ENCODE results near the gene DNAH10. TPM values are rescaled to one million over a fixed set of nuclear protein-coding genes. Genes with fewer than 3 reads are reported as not detected.

DNAH10 gene
- total RNA-seq, 1 experiment from 2014 or later = 0.39 TPM

DNA sequence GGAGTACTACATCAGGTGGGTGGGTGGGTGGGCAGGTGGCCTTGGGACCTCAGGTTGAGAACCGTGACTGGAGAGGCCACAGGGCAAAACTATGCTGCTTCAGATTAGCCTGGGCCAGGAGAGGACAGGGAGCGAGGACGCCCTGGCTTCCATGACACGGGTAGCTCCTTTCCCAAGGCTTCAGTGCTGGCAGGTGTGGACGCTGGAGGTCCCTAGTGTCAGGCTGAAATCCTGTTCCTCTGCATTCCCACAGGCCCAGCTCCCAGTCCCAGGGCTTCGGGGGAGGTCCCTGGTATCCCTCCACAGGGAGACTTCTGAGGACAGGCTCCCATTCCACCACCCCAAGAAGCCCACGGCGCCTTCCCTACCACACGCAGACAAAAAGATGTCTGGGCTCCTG lies 178.9 kb downstream of the DNAH10 start:
- no TSS peak for BruUV-seq (replicated peaks)
- in situ Hi-C loops (cut with HindIII; ENCODE audit: low pct_unique_long_range_greater_than_20kb, low sequenced_read_pairs) (no loop called here), intact Hi-C loops (cut with micrococcal nuclease; ENCODE audit: unreplicated experiment) (no loop called here)
- H3K4me1 ChIP-seq (ENCODE audit: control insufficient read depth, insufficient read depth, low read length) = no peaks in the 10 kb centered on the region
- H3K27me3 ChIP-seq (ENCODE audit: control insufficient read depth, insufficient read depth, low read length) = no peaks in the 10 kb centered on the region
- TF ChIP-seq, protein P1, sequence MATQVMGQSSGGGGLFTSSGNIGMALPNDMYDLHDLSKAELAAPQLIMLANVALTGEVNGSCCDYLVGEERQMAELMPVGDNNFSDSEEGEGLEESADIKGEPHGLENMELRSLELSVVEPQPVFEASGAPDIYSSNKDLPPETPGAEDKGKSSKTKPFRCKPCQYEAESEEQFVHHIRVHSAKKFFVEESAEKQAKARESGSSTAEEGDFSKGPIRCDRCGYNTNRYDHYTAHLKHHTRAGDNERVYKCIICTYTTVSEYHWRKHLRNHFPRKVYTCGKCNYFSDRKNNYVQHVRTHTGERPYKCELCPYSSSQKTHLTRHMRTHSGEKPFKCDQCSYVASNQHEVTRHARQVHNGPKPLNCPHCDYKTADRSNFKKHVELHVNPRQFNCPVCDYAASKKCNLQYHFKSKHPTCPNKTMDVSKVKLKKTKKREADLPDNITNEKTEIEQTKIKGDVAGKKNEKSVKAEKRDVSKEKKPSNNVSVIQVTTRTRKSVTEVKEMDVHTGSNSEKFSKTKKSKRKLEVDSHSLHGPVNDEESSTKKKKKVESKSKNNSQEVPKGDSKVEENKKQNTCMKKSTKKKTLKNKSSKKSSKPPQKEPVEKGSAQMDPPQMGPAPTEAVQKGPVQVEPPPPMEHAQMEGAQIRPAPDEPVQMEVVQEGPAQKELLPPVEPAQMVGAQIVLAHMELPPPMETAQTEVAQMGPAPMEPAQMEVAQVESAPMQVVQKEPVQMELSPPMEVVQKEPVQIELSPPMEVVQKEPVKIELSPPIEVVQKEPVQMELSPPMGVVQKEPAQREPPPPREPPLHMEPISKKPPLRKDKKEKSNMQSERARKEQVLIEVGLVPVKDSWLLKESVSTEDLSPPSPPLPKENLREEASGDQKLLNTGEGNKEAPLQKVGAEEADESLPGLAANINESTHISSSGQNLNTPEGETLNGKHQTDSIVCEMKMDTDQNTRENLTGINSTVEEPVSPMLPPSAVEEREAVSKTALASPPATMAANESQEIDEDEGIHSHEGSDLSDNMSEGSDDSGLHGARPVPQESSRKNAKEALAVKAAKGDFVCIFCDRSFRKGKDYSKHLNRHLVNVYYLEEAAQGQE (IDR thresholded peaks at IDR 0.05; ENCODE audit: insufficient read depth in 1 of 2, low read depth in 2 of 2, low read length in 1 of 2) = no peak
- TF ChIP-seq, protein P2, sequence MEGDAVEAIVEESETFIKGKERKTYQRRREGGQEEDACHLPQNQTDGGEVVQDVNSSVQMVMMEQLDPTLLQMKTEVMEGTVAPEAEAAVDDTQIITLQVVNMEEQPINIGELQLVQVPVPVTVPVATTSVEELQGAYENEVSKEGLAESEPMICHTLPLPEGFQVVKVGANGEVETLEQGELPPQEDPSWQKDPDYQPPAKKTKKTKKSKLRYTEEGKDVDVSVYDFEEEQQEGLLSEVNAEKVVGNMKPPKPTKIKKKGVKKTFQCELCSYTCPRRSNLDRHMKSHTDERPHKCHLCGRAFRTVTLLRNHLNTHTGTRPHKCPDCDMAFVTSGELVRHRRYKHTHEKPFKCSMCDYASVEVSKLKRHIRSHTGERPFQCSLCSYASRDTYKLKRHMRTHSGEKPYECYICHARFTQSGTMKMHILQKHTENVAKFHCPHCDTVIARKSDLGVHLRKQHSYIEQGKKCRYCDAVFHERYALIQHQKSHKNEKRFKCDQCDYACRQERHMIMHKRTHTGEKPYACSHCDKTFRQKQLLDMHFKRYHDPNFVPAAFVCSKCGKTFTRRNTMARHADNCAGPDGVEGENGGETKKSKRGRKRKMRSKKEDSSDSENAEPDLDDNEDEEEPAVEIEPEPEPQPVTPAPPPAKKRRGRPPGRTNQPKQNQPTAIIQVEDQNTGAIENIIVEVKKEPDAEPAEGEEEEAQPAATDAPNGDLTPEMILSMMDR (IDR thresholded peaks at IDR 0.05) = no peak
- TF ChIP-seq POLR2AphosphoS5 (IDR thresholded peaks at IDR 0.05; ENCODE audit: low read depth, low read length) (no peak), SIN3A (IDR thresholded peaks at IDR 0.05; ENCODE audit: borderline replicate concordance, insufficient read depth, low read depth, low read length) (no peak), TCF7L2 (IDR thresholded peaks at IDR 0.05; ENCODE audit: low read depth, low read length) (no peak)
- CTCF ChIA-PET = no interaction called here
- H3K9me3 ChIP-seq (ENCODE audit: control insufficient read depth, insufficient read depth, low read depth, low read length) = no peaks in the 10 kb centered on the region
- no peak overlapping the region for H3K27ac ChIP-seq (ENCODE audit: low read length)
- POLR2A ChIA-PET = interaction anchor here (0.6 kb wide), 1 partner anchor 1477 kb away, joined by 3 read pairs; no protein-coding TSS in a partner anchor
- H3K36me3 ChIP-seq (ENCODE audit: control insufficient read depth, insufficient read depth, low read length) = no peaks in the 10 kb centered on the region; the same call in 1 of the 2 replicates
- H3K4me3 ChIP-seq (ENCODE audit: low read depth in 2 of 2, low read length in 2 of 2) = no peak overlapping the region
- no peak for DNase-seq (ENCODE audit: low read depth, low spot score)
- ATAC-seq = no peak

DNA sequence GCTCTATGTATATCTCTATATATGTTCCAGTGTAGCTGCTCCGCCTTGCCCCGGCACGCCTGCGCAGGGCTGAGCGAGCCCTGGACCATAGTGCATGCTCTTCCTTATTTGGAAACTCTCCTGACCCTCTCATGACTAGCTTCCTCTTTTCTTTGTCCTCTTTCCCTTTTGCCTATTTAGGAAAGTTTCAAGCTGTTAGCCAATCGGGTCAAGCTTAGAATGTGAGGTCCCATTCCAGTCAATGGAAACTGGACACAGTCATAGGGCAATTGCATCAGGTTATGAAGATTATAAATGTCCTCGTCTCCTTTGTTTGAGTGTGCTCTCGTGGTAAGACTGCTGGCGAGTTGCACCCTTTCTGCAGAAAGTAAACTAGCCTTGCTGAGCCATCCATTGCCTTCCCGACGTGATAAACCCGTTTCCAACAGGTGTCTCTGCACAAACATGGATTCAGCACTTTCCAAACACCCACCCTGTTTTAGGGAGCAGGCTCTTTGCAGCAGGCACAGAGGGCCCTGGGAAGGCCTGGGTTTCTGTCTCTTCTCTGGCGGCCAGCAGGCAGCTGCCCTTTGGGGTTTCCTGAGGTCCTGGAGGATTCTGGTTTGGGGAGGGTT lies 179.6 kb downstream of the DNAH10 start:
- no peaks in the 10 kb centered on the region; the same call in 1 of the 2 replicates for H3K36me3 ChIP-seq (ENCODE audit: control insufficient read depth, insufficient read depth, low read length)
- CTCF ChIA-PET = no interaction called here

More for the DNA sequence above, 179.6 kb downstream of the DNAH10 start:
- Histone ChIP-seq H3K9me3 (ENCODE audit: control insufficient read depth, insufficient read depth, low read depth, low read length) (no peaks in the 10 kb centered on the region), H3K27ac (ENCODE audit: low read length) (no peak overlapping the region), H3K27me3 (ENCODE audit: control insufficient read depth, insufficient read depth, low read length) (no peaks in the 10 kb centered on the region), H3K4me3 (ENCODE audit: low read depth in 2 of 2, low read length in 2 of 2) (no peak overlapping the region), H3K4me1 (ENCODE audit: control insufficient read depth, insufficient read depth, low read length) (no peaks in the 10 kb centered on the region)
- TF ChIP-seq TCF7L2 (IDR thresholded peaks at IDR 0.05; ENCODE audit: low read depth, low read length) = no peak
- TF ChIP-seq, protein P2 (IDR thresholded peaks at IDR 0.05) = no peak
- no peak for TF ChIP-seq POLR2AphosphoS5 (IDR thresholded peaks at IDR 0.05; ENCODE audit: low read depth, low read length)
- TF ChIP-seq, protein P1 (IDR thresholded peaks at IDR 0.05; ENCODE audit: insufficient read depth in 1 of 2, low read depth in 2 of 2, low read length in 1 of 2) = no peak
- TF ChIP-seq SIN3A (IDR thresholded peaks at IDR 0.05; ENCODE audit: borderline replicate concordance, insufficient read depth, low read depth, low read length) = no peak
- ATAC-seq (no peak), DNase-seq (ENCODE audit: low read depth, low spot score) (no peak)
- no TSS peak for BruUV-seq (replicated peaks)
- in situ Hi-C loops (cut with HindIII; ENCODE audit: low pct_unique_long_range_greater_than_20kb, low sequenced_read_pairs) = no loop called here
- intact Hi-C loops (cut with micrococcal nuclease; ENCODE audit: unreplicated experiment) = no loop called here
- POLR2A ChIA-PET = interaction anchor here (0.6 kb wide), 1 partner anchor 1478 kb away, joined by 3 read pairs; no protein-coding TSS in a partner anchor
